GM12878 (cell line): ENCODE results near the gene ADAP1. TPM values are rescaled to one million over a fixed set of nuclear protein-coding genes. Genes with fewer than 3 reads are reported as not detected.

Experiments used
- ATAC-seq: fragments of 200-7000 bp; cut with Tn5 transposase; 3 replicates; pipeline ENCODE4 v1.9.1; 2020; ENCODE audit warnings: mild to moderate bottlenecking, moderate library complexity
- BruUV-seq: library from RNA; stranded (reverse); fragments of 400-500 nt; replicated peaks from 2 replicates; lab custom pipeline; 2021; lab: Mats Ljungman, UMichigan
- CTCF ChIA-PET: fragments of 300-600 bp; sonication (Branson Sonifier 250); formaldehyde crosslinking; extraction: SDS; loops from one replicate; lab custom pipeline; 2021; ENCODE audit warnings: inconsistent platforms; lab: Yijun Ruan, JAX
- POLR2A ChIA-PET: fragments of 350-600 bp; formaldehyde crosslinking; extraction: SDS; loops from one replicate; lab custom pipeline; 2021; ENCODE audit warnings: inconsistent platforms; lab: Charles Lee
- RAD21 ChIA-PET: fragments of 300-600 bp; sonication (Branson Sonifier 250); formaldehyde crosslinking; loops from one replicate; lab custom pipeline; 2023; ENCODE audit warnings: antibody characterized with exemption; ENCODE audit not compliant: unreplicated experiment; lab: Charles Lee
- SMC1A ChIA-PET: fragments of 300-600 bp; sonication (Branson Sonifier 250); formaldehyde crosslinking; loops from one replicate; lab custom pipeline; 2023; ENCODE audit not compliant: unreplicated experiment, uncharacterized antibody; lab: Charles Lee
- DNase-seq: peaks from one replicate; pipeline ENCODE4 v3.0.0-alpha.2; 2011; ENCODE audit warnings: low read depth, low spot score
- FAIRE-seq: peaks from 3 replicates; lab custom pipeline; 2011; peaks lifted over from hg19 to GRCh38; lab: Jason Lieb, UNC
- H2AFZ ChIP-seq: 2 replicates; pipeline ENCODE4 v1.6.0; 2011; ENCODE audit warnings: low read depth, low read length, control low read depth; ENCODE audit not compliant: control insufficient read depth
- H3K27ac ChIP-seq: 2 replicates; pipeline ENCODE4 v1.5.1; 2011; ENCODE audit warnings: control low read depth; ENCODE audit not compliant: control insufficient read depth, insufficient read depth
- H3K27me3 ChIP-seq, 2 experiments: replicated peaks in 1 of 2; 2 replicates each; pipeline versions ENCODE4 v1.6.0 to v1.6.1; 2011; ENCODE audit warnings: low read length in 1 of 2; ENCODE audit not compliant: control insufficient read depth in 2 of 2, insufficient read depth in 2 of 2
- H3K36me3 ChIP-seq, 2 experiments: 2 replicates each; pipeline ENCODE4 v1.5.1; 2011; ENCODE audit warnings: low read length in 1 of 2; ENCODE audit not compliant: control insufficient read depth in 2 of 2, insufficient read depth in 2 of 2
- H3K4me1 ChIP-seq: 2 replicates; pipeline ENCODE4 v1.6.1; 2011; ENCODE audit warnings: mild to moderate bottlenecking, low read length, moderate library complexity, mixed read lengths; ENCODE audit not compliant: control insufficient read depth, insufficient read depth
- H3K4me2 ChIP-seq: 2 replicates; pipeline ENCODE4 v1.6.0; 2011; ENCODE audit warnings: control low read depth; ENCODE audit not compliant: control insufficient read depth, insufficient read depth
- H3K4me3 ChIP-seq: fragments of 200-600 bp; sonication (generic); 2 replicates; pipeline ENCODE4 v1.5.1; 2016
- H3K79me2 ChIP-seq: 2 replicates; pipeline ENCODE4 v1.6.0; 2011; ENCODE audit warnings: low read length; ENCODE audit not compliant: control insufficient read depth, insufficient read depth
- H3K9ac ChIP-seq: 2 replicates; pipeline ENCODE4 v1.8.0; 2011; ENCODE audit warnings: low read length, control low read depth, mixed read lengths; ENCODE audit not compliant: control insufficient read depth, insufficient read depth
- H3K9me3 ChIP-seq: replicated peaks from 3 replicates; pipeline ENCODE4 v1.5.1; 2011; ENCODE audit warnings: mild to moderate bottlenecking, low read length; ENCODE audit not compliant: control insufficient read depth, insufficient read depth
- H4K20me1 ChIP-seq: 2 replicates; pipeline ENCODE4 v1.6.0; 2011; ENCODE audit not compliant: control insufficient read depth, insufficient read depth
- E2F4 ChIP-seq: IDR thresholded peaks from 2 replicates; pipeline ENCODE4 v1.6.1; 2012; ENCODE audit warnings: low read depth, low read length, improper control_type of control experiment
- GATAD2B ChIP-seq: fragments of 450-650 bp; conservative IDR thresholded peaks from 2 replicates; pipeline ENCODE4 v1.6.1; 2017; ENCODE audit warnings: low read depth, mild to moderate bottlenecking, moderate library complexity
- HCFC1 ChIP-seq: fragments of 150-350 bp; IDR thresholded peaks from 2 replicates; pipeline ENCODE4 v1.6.1; 2014; ENCODE audit warnings: low read length
- KAT2A ChIP-seq: conservative IDR thresholded peaks from 2 replicates; pipeline ENCODE4 v1.6.1; 2011; ENCODE audit warnings: low read depth, low read length; ENCODE audit not compliant: control insufficient read depth
- MLLT1 ChIP-seq: fragments of 450-650 bp; IDR thresholded peaks from 2 replicates; pipeline ENCODE4 v1.6.1; 2016; ENCODE audit warnings: mild to moderate bottlenecking
- RCOR1 ChIP-seq: conservative IDR thresholded peaks from 2 replicates; pipeline ENCODE4 v1.6.1; 2012; ENCODE audit warnings: low read depth, low read length, improper control_type of control experiment
- REST ChIP-seq: IDR thresholded peaks from 2 replicates; pipeline ENCODE4 v1.6.1; 2012; ENCODE audit warnings: mild to moderate bottlenecking, low read depth, low read length
- ZBED1 ChIP-seq: IDR thresholded peaks from 2 replicates; pipeline ENCODE4 v1.6.1; 2016; ENCODE audit warnings: borderline replicate concordance
- ZNF622 ChIP-seq: fragments of 450-650 bp; IDR thresholded peaks from 2 replicates; pipeline ENCODE4 v1.6.1; 2017; ENCODE audit warnings: mild to moderate bottlenecking, inconsistent platforms
- ZSCAN29 ChIP-seq: fragments of 450-650 bp; IDR thresholded peaks from 2 replicates; pipeline ENCODE4 v1.6.1; 2017; ENCODE audit warnings: mild to moderate bottlenecking, moderate library complexity
- WGBS: methylation state at CpG from one replicate; pipeline ENCODE4 v1.1.6; 2016; ENCODE audit warnings: low lambda C conversion rate; ENCODE audit not compliant: insufficient replicate concordance, insufficient coverage; ENCODE audit errors: missing lambda C conversion rate; 5-methylcytosine and 5-hydroxymethylcytosine counted together
- in situ Hi-C: fragments of 300-500 bp; cut with MboI; formaldehyde crosslinking; loops from 9 replicates; pipeline ENCODE4 v1.14.3; 2018; ENCODE audit warnings: mixed read lengths
- intact Hi-C: fragments of 100-400 bp; cut with micrococcal nuclease; formaldehyde crosslinking; loops from one replicate; pipeline ENCODE4 v1.14.2; 2022; ENCODE audit not compliant: unreplicated experiment
- polyA plus RNA-seq, 11 experiments: library from polyadenylated mRNA; depleted of rRNA in 4 of 11; unstranded in 6 of 11; stranded (reverse) in 5 of 11; fragments of >200 nt; fragmentation: Nextera tagmentation in 4 of 11; fragmentation: Illumina TruSeq in 1 of 11; extraction: Ambion mirVana in 4 of 11; extraction: Trizol in 1 of 11; gene quantifications; 1 replicate in 1 of 11; 2 replicates in 10 of 11; pipeline versions ENCODE4 v1.2.1 to v1.2.3, GENCODE V29; 2011 to 2016; ENCODE audit warnings: inconsistent platforms in 2 of 11, missing spikeins in 2 of 11, low read depth in 1 of 11
- total RNA-seq, 4 experiments: library from RNA; depleted of rRNA in 3 of 4; stranded (reverse); fragments of >200 nt in 3 of 4; fragmentation: Illumina TruSeq in 1 of 4; extraction: Trizol in 1 of 4; gene quantifications; 2 replicates each; pipeline versions ENCODE4 v1.2.1 to v1.2.3, GENCODE V29; 2013 to 2021

ADAP1 gene
- total and polyA plus RNA-seq, 10 of the 15 experiments (the other 5 are each of a cell fraction or from before 2014, with no cell fraction given) = 0.22 to 44.2 (median 22.0) TPM; not detected in 1

- TF ChIP-seq REST = no peak
- no peak for TF ChIP-seq RCOR1
- no peak for TF ChIP-seq E2F4
- no peak for TF ChIP-seq MLLT1
- TF ChIP-seq GATAD2B = no peak
- TF ChIP-seq, all 136 proteins: peak for 0
These were observed 62.7 kb downstream of the ADAP1 start (continued) for GRCh38 chr7:891805-892204.

- Histone ChIP-seq H3K4me2 (no peak overlapping the region), H4K20me1 (no peaks in the 10 kb centered on the region), H3K4me1 (no peaks in the 10 kb centered on the region), H3K4me3 (no peak overlapping the region), H3K79me2 (no peaks in the 10 kb centered on the region), H2AFZ (no peak overlapping the region), H3K9me3 (no peaks in the 10 kb centered on the region; the same call in 2 of the 3 replicates), H3K36me3 (peaks cover 8 to 71% of the 10 kb centered on the region in 2 experiments; a peak in 3 of 4 replicates), H3K27me3 (no peaks in the 10 kb centered on the region), H3K9ac (no peak overlapping the region), H3K27ac (no peak overlapping the region)
- ChIA-PET CTCF (no interaction called here), POLR2A (no interaction called here), SMC1A (no interaction called here), RAD21 (no interaction called here)
- ATAC-seq (no peak), DNase-seq (no peak), FAIRE-seq (no peak)
- WGBS = 97% methylated on average over 24 of the region's 29 CpGs
- TF ChIP-seq HCFC1 (no peak), ZNF622 (no peak), ZBED1 (no peak), ZSCAN29 (no peak), KAT2A (no peak)
- in situ Hi-C loops (no loop called here), intact Hi-C loops (no loop called here)
- no TSS peak for BruUV-seq
These were observed 63.2 kb downstream of the ADAP1 start for GRCh38 chr7:891291-891690.
